GM19438 (cell line): ENCODE results near the gene TTLL5.
"Not testable (repeated sequence)": the region's sequence is repeated elsewhere in the genome, so short reads cannot be mapped to it uniquely, and the experiment has no call there.

Experiments used
- ATAC-seq: cut with Tn5 transposase; IDR thresholded peaks from one replicate; pipeline ENCODE4 v1.9.1; 2021; ENCODE audit warnings: low read depth; ENCODE audit not compliant: unreplicated experiment

Gene TTLL5

DNA sequence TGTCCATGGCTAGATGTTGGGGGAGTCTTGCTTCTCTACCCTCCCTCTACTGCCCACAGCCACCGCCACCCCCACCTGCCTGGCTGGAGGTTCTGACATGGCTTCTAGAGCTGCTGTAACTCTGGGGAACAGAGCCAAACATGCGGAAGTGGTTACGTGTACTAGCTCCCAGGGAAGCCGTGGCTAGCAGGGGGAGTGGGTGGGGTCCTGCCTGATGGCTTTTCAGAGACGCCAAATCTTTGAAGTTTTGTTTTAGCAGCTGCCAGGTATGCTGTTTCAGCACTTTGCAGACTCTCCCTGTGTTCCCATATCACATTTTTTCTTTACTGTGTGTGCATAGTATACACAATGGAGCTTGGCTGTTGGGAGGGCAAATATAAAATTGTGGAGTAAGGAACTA is 170.4 kb downstream of the TTLL5 start:
- ATAC-seq: no peak

DNA sequence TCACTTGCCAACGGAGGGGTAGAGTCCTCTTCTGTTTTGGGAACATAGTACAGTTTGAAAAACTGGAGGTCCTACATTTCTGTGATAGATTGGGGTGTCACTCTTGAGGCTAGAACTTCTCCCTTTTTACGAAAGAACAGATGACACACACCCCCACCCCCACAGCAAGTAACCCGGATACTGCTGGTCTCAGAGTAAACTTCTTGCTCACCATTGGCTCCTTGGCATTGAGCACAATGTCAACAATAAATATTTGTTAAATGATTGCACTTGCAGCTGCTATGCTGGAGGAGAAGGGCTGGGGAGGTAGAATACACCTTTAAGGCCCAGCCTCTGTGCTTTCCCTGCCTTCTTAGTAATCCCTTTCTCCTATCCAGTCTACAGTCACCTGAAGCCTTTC is 170.9 kb downstream of the TTLL5 start:
- no peak for ATAC-seq

DNA sequence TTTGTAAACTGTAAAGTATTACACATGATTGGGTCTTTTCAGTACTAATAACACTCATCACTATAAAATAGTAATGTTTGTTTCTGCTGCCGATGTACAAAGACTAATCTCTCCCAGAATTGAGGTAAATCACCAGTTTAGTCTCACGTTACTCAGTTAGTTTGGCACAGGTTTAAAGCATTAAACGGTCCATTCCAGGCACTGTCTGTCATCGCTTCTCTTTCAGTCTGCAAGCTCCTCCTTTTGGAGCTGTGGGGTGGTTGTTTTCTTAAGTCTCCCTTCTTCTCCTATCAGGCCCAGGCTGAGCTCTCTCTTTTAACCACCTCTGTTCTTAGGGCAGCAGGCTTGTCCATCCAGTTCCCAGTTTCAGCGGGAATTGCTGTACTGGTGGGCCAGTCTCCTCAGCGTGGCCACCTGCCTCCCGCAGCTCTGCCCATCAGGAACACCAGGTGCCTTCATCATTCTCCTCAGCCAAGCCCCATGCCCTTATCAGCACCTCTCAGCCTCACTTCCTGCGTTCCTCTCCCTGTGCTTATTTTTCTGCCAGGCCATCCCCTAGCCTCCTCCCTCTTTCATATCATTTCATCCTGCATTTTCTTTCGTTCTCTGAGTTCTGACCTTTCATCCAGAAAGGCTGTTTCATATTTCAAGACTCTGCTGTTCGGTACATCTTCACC is 171.7 kb downstream of the TTLL5 start:
- no peak for ATAC-seq

DNA sequence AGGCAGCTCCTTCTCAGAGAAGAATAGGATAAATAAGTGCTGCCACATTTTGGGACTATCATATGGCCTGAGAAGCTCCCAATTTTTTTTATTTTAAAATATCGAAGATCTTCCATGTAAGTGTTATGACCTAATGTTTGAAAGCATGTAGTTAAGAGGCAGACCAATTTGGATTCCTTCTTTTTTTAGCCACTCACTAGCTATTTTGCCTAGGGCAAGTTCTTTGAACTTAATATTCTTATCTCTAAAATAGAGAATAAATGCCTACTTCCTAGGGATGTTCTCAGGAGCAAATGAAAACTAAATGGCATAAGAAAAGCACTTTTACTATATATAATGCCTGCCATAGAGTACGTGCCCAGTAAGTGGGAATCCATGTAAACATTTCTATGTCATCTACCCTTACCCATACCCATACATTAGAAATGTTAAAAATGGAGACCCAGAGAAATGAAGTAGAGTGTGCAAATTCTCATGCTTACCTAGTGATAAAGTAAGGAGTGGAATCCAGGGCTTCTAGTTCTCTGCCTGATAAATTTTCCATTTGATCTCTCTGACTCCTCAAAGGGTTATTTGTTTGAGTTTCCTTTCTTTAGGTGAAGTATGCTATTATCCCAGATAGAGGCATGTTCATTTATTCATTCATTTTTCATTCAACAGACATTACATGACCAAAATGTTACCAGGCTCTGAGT is 172.4 kb downstream of the TTLL5 start:
- no peak for ATAC-seq

DNA sequence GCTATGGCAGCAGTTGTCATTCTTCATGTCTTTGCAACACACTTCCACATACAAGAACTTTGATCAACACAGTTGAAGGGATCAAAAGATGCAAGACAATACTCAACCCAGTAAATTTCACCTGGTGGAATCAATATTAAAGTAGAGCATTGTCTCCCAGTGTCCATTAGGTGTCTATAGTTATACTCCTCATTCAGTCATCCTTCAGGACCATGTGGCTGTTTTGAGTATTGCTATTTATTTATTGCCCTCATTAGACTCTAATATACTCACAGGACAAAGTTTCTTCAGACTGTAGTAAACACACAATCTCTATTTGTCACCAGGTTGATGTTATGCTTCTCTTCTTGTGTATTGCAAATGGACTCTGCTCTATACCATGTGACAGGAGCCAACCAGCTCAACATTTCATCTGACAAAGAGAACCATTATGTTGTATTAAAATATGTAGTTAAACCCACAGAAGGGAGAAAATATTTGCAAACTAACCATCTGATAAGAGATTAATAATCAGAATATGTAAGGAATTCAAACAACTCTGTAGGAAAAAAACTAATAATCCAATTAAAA is 174.2 kb downstream of the TTLL5 start:
- no peak for ATAC-seq

DNA sequence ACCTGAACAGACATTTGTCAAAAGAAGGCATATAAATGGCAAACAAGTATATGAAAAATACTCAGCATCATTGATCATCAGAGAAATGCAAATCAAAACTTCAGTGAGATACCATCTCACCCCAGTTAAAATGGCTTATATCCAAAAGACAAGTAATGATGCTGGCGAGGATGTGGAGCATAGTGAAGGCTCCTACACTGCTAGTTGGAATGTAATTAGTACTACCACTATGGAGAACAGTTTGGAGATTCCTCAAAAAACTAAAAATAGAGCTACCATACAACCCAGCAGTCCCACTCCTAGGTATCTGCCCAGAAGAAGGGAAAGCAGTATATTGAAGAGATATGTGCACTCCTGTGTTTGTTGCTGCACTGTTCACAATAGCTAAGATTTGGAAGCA is 174.7 kb downstream of the TTLL5 start:
- ATAC-seq: no peak

DNA sequence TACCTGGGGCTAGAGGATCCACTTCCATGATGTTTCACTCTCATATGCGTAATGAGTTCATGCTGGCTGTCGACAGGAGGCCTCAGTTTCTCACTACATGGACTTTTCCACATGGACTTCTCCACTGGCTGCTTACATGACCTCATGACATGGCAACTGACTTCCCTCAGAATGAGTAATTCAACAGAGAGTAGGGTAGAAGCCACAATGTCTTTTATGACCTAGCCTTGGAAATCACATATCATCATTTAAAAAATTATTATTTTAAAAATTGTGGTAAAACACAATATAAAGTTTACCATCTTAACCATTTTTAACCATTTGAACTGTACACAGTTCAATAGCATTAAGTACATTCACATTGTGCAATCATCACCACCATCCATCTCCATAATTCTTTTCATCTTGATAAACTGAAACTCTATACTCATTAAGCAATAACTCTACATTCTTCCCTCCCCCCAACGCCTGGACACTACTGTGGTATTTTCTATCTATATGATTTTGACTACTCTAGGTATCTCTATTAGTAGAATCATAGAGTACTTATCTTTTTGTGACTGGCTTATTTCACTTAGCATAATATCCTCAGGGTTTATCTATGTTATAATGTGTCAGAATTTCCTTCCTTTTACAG is 176.2 kb downstream of the TTLL5 start:
- no peak for ATAC-seq

DNA sequence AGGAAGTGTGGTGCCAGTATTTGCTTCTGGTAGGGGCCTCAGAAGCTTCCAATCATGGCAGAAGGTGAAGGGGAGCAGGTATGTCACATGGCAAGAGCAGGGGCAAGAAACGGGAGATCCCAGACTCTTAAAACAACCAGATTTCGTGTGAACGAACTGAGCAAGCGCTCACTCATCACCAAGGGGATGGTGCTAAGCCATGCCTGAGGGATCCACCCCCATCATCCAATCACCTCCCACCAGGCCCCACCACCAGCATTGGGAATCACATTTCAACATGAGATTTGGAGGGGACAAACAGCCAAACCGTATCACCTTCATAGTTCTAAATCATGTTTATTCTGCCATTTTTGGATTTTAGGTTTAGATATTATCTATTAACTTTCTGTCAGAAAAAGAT is 179.9 kb downstream of the TTLL5 start:
- ATAC-seq: no peak

DNA sequence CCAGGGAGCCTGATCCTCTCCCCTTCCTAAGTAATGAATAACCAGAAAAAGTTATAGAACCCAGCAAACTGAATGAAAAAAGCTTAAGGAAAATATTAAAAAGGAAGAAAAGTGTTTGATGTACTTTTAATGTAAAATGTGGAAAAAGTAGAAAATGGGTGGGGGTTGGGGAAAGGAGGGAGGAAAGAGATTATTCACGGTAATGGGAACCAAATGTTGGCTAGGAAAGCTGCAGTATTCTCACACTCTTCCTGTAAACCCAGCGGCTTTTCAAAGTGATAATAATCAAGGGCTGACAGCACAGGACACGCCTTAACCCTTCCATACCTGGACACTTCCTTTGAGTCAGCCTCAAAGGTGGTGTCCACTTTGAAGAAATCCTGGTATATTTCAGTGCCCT is 181.5 kb downstream of the TTLL5 start:
- no peak for ATAC-seq

DNA sequence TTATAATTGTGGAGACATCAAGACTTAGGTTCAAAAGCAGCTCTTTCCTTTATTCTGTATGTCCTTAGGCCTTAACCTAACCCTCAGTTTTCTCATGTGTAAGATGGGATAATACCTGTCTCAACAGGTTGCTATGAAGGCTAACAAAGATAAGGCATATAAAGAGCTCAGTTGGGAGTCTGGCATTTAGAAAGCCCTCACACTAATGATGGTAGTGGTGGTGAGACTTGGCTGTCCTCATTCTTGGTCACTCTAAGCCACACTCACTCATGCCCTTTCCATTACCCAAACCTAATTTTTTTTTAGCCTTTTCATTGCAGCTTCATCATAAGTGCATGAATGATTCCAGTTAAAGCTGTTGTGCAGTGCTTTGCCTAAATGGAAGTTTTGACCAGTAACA is 183.4 kb downstream of the TTLL5 start:
- ATAC-seq: no peak

DNA sequence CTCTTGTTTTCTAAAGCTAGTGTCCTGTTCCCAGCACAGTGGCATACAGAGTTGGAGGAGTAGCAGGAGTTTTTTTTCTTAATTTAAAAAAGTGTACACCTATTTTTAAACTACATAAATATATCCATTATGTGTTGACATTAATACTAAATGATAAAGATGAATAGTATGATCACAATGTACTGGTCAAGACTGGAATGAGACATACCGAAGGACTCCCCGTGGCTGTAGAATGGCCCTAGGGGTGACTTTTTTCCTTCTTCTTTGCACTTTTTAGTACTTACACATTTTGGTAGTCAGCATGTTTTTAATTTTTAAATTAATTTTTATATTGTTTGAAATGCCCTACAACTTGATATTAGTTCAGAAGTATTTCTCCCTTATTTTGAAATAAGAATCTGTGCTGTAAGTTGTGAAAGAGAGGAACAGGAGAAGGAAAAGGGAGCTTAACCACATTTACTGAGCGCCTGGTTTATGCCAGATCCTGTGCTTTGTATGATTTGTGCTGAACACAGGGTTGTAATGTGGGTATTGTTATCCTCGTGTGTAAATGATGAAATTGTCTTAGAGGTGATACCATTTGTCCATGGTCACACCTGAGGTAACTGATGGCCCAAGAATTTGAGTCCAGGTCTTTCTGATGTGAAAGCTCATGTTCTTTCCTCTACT is 184.2 kb downstream of the TTLL5 start:
- ATAC-seq: no peak

DNA sequence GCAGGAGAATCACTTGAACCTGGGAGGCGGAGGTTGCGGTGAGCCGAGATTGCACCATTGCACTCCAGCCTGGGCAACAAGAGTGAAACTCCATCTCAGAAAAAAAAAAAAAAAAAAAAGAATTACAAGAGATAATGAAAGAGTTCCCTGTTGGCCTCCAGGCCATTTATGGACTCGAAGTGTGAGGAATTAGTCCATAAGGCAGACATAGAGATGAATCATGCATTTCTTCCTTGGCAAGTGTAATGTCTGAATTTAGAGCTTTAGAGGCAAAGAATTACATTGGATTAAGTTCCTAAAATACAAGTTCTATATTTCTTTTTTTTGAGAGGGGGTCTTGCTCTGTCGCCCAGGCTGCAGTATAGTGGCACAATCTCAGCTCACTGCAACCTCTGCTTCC is 185.6 kb downstream of the TTLL5 start:
- not testable (repeated sequence) for ATAC-seq

DNA sequence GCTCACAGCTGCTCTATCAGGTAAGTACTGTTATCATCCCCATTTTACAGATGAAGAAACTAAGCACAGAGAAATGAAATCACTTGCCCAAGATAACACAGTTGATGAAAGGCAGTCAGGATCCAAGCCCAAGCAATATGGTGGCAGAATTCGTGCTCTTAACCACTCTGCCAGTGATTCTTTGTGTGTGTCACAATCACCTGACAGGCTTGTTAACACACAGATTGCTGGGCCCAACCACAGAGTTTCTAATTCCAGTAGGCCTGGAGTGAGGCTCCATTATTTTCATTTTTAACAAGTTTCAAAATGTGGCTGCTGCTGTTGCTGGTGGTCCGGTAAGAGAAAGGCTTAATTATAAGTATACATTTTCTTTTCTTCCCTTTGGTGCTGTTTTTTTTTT is 186.5 kb downstream of the TTLL5 start:
- no peak for ATAC-seq

DNA sequence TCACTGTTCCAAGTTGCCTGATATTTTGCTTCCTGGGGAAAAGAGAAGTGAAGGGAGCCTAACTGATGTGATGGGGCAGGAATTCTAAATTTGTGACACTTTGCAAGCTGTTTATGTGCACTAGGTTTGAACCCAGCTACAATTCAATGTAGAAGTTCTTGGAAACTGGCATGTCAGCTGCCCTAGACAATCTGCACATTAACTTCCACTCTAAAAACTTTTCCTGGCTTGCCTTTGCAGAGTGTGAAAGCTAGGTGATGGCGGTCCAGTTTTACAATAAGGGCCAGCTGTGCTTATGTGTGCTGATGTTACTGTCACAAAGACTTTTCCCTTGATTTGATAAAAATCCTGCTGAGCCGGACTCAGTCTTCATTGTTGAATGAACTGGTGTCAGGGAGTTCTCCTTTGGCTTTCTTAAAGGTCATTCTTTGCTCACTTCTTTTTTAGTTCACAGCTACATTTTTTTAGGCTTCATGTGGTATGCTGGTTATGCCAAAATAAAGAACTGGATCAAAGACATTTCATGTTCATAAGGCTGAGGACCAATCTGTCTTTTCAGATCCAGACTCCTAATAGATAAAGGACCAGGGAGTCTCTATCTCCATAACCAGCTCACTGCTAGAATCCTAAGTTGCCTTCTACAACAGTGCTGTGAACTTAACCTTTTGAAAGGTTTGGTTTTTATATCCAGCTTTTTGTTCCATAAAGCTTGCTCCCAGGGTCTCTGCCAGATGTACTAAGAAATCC is 187.3 kb downstream of the TTLL5 start:
- no peak for ATAC-seq

DNA sequence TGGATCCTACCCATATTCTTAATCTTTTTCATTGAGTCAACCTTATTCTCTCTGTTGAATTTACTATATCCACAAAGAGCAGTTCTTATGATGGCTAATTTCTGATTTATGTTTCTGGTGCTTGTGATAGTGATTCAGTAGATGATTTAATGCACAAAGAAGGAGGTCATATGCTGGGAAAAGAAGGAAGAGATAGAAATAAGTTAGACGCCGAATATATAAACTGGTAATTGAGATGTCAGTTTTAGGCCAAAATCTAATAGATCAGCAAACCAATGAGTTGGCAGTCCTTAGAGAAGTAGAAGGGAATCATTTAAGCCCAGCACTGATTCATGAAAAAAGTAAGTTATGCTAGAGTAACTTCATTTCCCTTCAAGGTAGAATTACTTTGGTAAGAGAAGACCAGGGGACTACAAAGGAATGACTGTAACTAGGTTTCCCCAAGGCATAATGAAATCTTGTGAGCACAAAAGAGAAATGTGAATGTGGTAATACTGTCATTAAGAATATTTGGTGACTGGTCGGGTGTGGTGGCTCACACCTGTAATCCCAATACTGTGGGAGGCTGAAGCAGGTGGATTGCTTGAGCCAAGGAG is 188.4 kb downstream of the TTLL5 start:
- ATAC-seq: no peak

DNA sequence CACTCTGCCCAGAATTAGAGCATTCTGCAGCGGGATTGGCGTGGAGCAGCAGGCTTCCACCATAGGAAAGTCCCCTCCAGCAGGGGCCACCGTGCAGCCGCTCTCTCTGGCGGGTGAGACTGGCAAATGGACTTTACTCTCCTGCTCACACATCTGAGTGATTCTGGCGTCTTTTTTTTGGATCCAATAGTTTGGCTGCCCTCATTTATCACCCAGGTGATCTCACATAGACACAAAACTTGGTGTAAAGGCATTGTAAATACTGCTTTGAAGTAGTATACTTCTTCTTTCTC is 190.5 kb downstream of the TTLL5 start:
- no peak for ATAC-seq

DNA sequence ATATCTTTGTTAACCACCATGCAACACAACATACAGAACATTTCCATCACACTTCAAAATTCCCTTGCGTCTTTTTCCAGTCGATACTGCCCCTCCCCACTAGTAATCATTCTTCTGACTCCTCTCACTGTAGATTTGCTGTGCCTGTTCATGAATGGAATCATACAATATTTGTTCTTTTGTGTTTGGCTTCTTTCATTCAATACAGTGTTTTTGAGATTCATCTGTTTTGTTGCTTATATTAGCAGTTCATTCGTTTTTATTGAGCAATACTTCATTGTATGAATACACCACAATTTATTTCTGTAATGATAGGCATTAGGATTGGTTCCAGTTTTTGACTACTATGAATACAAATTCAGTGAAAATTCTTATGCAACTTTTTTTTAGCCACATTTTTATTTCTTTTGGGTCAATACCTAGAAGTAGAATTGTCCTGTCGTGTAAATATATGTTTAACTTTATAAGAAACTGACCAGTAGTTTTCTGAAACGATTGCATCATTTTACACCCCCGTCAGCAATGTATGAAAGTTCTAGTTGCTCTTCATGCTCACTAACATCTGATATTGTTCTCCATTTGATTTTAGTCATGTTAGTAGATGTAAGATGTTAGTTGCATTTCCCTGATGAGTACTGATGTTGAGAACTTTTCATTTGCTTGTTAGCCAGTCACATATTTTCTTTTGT is 193.2 kb downstream of the TTLL5 start:
- ATAC-seq: no peak

DNA sequence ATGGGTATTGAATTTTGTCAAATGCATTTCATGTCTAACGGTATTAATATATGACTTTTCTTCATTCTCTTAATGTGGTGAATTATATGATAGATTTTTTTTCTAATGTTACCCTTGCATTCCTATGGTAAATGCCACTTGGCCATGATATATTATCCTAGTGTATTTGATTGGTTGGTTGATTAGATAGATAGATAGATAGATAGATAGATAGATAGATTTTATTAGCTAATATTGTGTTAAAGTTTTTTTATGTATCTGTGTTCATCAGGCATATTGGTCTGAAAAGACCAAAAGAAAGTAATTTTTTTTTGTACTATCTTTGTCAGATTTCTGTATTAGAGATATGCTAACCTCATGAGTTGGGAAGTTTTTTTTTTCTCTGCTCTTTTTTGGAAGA is 196.2 kb downstream of the TTLL5 start:
- no peak for ATAC-seq

DNA sequence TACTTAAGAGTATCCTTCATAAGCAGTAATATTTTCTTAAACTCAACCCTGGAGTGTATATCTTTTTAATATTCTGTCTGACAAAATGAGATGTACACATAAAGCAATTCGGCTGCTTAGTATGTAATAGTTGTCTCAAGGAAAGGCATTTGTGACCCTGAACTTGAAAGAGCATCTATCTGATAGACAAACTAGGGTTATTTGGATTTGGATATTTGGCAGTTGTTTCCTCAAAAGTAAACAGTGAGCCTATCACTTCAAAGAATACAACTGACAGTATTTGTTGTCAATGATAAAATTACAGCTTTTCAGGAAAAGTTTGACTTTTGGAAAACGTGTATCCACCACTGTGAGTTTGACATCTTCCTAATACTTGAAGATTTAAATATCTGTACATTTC is 197.3 kb downstream of the TTLL5 start:
- no peak for ATAC-seq

DNA sequence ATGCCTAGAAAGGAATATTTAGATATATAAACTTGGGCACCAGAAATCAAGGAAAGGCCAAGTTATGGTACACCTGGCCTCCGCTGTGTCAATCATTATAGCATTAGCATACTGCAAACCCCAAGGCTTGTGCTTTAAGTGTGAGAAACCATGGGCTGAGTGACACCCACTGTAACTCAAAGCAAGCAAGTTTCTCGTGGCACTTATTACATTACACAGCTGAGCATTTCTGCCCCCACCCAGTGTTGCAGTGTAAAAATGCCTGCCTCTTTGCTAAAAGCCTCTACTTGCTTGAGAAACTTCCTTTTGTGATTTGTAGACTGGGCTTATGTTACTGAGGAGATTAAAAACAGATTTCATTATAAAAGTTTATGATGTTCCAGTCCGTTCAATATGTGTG is 198.7 kb downstream of the TTLL5 start:
- ATAC-seq: no peak
